Keratinocyte (primary cell): Measurements from ENCODE around the gene S100A9. TPM values are rescaled to one million over a fixed set of nuclear protein-coding genes. Genes with fewer than 3 reads are reported as not detected.

Experiments
- DNase-seq: peaks from one replicate; pipeline ENCODE4 v3.0.0-alpha.2; 2011; ENCODE audit warnings: low read depth, missing footprints, low spot score
- FAIRE-seq: peaks from 2 replicates; lab custom pipeline; 2011; peaks lifted over from hg19 to GRCh38; lab: Jason Lieb, UNC
- H2AFZ ChIP-seq: 2 replicates; pipeline ENCODE4 v1.6.0; 2012; ENCODE audit warnings: low read length, control low read depth, inconsistent platforms; ENCODE audit not compliant: control insufficient read depth
- H3K27ac ChIP-seq: 2 replicates; pipeline ENCODE4 v1.5.1; 2011; ENCODE audit warnings: low read length; ENCODE audit not compliant: control insufficient read depth, insufficient read depth
- H3K27me3 ChIP-seq: 3 replicates; pipeline ENCODE4 v1.6.0; 2011; ENCODE audit warnings: low read length; ENCODE audit not compliant: control insufficient read depth, insufficient read depth; ENCODE audit errors: extremely low read depth
- H3K36me3 ChIP-seq, 2 experiments: 2 replicates in 1 of 2; 3 replicates in 1 of 2; pipeline ENCODE4 v1.5.1; 2011; ENCODE audit warnings: low read length in 2 of 2, mild to moderate bottlenecking in 1 of 2; ENCODE audit not compliant: control insufficient read depth in 2 of 2, insufficient read depth in 2 of 2; ENCODE audit errors: extremely low read depth in 1 of 2
- H3K4me1 ChIP-seq: 3 replicates; pipeline ENCODE4 v1.5.1; 2011; ENCODE audit warnings: low read length; ENCODE audit not compliant: control insufficient read depth, insufficient read depth; ENCODE audit errors: extremely low read depth
- H3K4me2 ChIP-seq: 3 replicates; pipeline ENCODE4 v1.6.0; 2011; ENCODE audit warnings: low read depth, low read length; ENCODE audit not compliant: control insufficient read depth, insufficient read depth; ENCODE audit errors: extremely low read depth
- H3K4me3 ChIP-seq, 3 experiments: fragments of 200-600 bp in 1 of 3; sonication (generic) in 1 of 3; 2 replicates in 2 of 3; 3 replicates in 1 of 3; pipeline ENCODE4 v1.5.1; 2011 to 2016; ENCODE audit warnings: low read length in 3 of 3, mild to moderate bottlenecking in 3 of 3, control low read depth in 2 of 3, inconsistent platforms in 1 of 3, low read depth in 1 of 3, mixed read lengths in 1 of 3, mixed run types in 1 of 3, moderate library complexity in 1 of 3; ENCODE audit not compliant: control insufficient read depth in 2 of 3, insufficient read depth in 2 of 3; ENCODE audit errors: extremely low read depth in 1 of 3
- H3K79me2 ChIP-seq: 2 replicates; pipeline ENCODE4 v1.6.0; 2012; ENCODE audit warnings: low read length; ENCODE audit not compliant: control insufficient read depth, insufficient read depth
- H3K9ac ChIP-seq: 3 replicates; pipeline ENCODE4 v1.6.0; 2011; ENCODE audit warnings: low read length; ENCODE audit not compliant: control insufficient read depth, insufficient read depth; ENCODE audit errors: extremely low read depth
- H3K9me1 ChIP-seq: 3 replicates; pipeline ENCODE4 v1.6.0; 2011; ENCODE audit warnings: low read length; ENCODE audit not compliant: control insufficient read depth, insufficient read depth; ENCODE audit errors: extremely low read depth
- H3K9me3 ChIP-seq: 2 replicates; pipeline ENCODE4 v1.5.1; 2012; ENCODE audit warnings: low read depth, low read length; ENCODE audit not compliant: control insufficient read depth
- H4K20me1 ChIP-seq: 3 replicates; pipeline ENCODE4 v1.6.0; 2011; ENCODE audit warnings: low read length; ENCODE audit not compliant: control insufficient read depth, insufficient read depth; ENCODE audit errors: extremely low read depth
- EZH2 ChIP-seq: IDR thresholded peaks from one replicate; pipeline ENCODE4 v1.6.1; 2012; ENCODE audit warnings: inconsistent platforms, mild to moderate bottlenecking, low read length, moderate library complexity
- dilution Hi-C: fragments of 300-500 bp; cut with MboI; formaldehyde crosslinking; loops from one replicate; pipeline ENCODE4 v1.7.0; 2020; ENCODE audit warnings: low sequenced_read_pairs; ENCODE audit not compliant: extremely low pct_ligation_motif_present
- polyA plus RNA-seq, 5 experiments: library from polyadenylated mRNA; depleted of rRNA in 3 of 5; stranded (reverse) in 3 of 5; stranded (forward) in 1 of 5; unstranded in 1 of 5; fragments of >200 nt; gene quantifications; 1 replicate in 1 of 5; 2 replicates in 3 of 5; 3 replicates in 1 of 5; pipeline versions ENCODE4 v1.2.1 to v1.2.3, GENCODE V29; 2011 to 2012; ENCODE audit warnings: missing spikeins in 2 of 5, low read depth in 1 of 5, low replicate concordance in 1 of 5
- TF ChIP-seq, protein P1 (sequence below), 3 experiments: IDR thresholded peaks in 1 of 3; conservative IDR thresholded peaks in 1 of 3; optimal IDR thresholded peaks in 1 of 3; 2 replicates in 2 of 3; 3 replicates in 1 of 3; pipeline versions ENCODE3 to v1.5.1; 2011; ENCODE audit warnings: low read length in 3 of 3, mild to moderate bottlenecking in 3 of 3, moderate library complexity in 2 of 3, control low read depth in 1 of 3, inconsistent platforms in 1 of 3; ENCODE audit not compliant: insufficient read depth in 2 of 3; ENCODE audit errors: extremely low read depth in 1 of 3

S100A9 gene
- polyA plus RNA-seq, 1 donor (not counting 4 experiments of a cell fraction or from before 2014, with no cell fraction given) = 297 TPM

DNA sequence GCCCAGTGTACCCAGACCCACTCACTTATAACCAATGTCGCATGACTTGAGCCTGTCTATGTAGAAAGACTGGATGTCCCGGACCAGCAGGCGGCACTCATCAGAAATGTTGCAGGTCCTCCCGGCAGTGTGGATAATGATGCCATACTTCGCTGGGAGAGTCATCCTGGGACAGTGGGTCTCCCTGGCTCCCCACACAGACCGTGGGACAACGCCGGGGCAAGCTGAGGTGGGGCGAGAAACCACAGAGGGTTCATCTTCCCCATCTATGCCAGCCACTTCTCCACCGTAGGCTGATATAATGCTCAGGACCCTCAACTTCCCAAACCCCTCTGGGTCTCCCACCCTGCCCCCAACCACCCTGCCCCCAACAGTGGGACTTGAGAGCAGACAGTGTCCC, 17.3 kb upstream of the S100A9 start:
- no peak overlapping the region for H3K4me3 ChIP-seq
- H3K9me1 ChIP-seq = no peaks in the 10 kb centered on the region
- no peak overlapping the region for H3K9ac ChIP-seq
- no peaks in the 10 kb centered on the region for H4K20me1 ChIP-seq
- peaks cover 20% of the 10 kb centered on the region for H3K4me1 ChIP-seq
- H3K36me3 ChIP-seq = no peaks in the 10 kb centered on the region
- no peak for TF ChIP-seq EZH2
- TF ChIP-seq, protein P1, sequence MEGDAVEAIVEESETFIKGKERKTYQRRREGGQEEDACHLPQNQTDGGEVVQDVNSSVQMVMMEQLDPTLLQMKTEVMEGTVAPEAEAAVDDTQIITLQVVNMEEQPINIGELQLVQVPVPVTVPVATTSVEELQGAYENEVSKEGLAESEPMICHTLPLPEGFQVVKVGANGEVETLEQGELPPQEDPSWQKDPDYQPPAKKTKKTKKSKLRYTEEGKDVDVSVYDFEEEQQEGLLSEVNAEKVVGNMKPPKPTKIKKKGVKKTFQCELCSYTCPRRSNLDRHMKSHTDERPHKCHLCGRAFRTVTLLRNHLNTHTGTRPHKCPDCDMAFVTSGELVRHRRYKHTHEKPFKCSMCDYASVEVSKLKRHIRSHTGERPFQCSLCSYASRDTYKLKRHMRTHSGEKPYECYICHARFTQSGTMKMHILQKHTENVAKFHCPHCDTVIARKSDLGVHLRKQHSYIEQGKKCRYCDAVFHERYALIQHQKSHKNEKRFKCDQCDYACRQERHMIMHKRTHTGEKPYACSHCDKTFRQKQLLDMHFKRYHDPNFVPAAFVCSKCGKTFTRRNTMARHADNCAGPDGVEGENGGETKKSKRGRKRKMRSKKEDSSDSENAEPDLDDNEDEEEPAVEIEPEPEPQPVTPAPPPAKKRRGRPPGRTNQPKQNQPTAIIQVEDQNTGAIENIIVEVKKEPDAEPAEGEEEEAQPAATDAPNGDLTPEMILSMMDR (optimal IDR thresholded peaks at IDR 0.05 in 1 of 3, IDR thresholded peaks at IDR 0.05 in 1 of 3, conservative IDR thresholded peaks at IDR 0.05 in 1 of 3; ENCODE audit: extremely low read depth in 1 of 3, insufficient read depth in 2 of 3, low read length in 3 of 3) = no peak
- no peak overlapping the region for H3K4me2 ChIP-seq
- no peak for DNase-seq
- H3K79me2 ChIP-seq = no peaks in the 10 kb centered on the region
- FAIRE-seq = no peak
- no peak overlapping the region for H3K27ac ChIP-seq
- dilution Hi-C loops = no loop called here
- peaks cover 3% of the 10 kb centered on the region for H3K27me3 ChIP-seq
- H3K9me3 ChIP-seq = no peaks in the 10 kb centered on the region
- no peak overlapping the region for H2AFZ ChIP-seq

DNA sequence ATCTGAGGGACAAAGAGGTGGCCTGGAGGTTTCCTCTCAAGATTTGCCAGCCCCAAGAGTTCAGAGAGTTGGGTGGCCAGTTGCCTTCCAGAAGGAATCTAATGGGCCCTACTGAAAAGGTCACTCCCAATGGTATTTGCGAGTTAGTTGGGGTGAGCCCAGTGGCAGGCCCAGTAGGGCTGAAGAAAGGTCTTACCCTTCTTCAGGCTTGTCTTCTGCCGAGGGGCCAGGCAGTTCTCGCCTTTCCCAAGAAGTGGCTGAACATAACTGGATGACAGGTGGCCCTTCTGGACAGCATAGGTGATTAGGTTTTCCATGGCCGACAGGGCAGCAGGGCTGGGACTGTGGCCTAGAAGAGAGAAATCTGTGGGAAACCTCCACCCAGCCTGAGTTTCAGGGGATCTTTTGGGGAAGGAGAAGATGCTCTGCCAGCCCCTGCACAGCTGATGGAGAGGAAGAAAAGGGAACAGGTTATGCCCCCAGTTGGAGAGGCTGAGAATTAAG, 16.2 kb upstream of the S100A9 start:
- TF ChIP-seq EZH2 = no peak
- TF ChIP-seq, protein P1 (optimal IDR thresholded peaks at IDR 0.05 in 1 of 3, IDR thresholded peaks at IDR 0.05 in 1 of 3, conservative IDR thresholded peaks at IDR 0.05 in 1 of 3; ENCODE audit: extremely low read depth in 1 of 3, insufficient read depth in 2 of 3, low read length in 3 of 3) = no peak
- no peak for DNase-seq
- Histone ChIP-seq H3K4me2 (no peak overlapping the region), H3K9ac (no peak overlapping the region), H3K79me2 (no peaks in the 10 kb centered on the region), H3K4me1 (peaks cover 20% of the 10 kb centered on the region), H3K27ac (no peak overlapping the region), H4K20me1 (no peaks in the 10 kb centered on the region), H3K27me3 (peaks cover 3% of the 10 kb centered on the region), H3K9me1 (no peaks in the 10 kb centered on the region), H2AFZ (no peak overlapping the region), H3K9me3 (no peaks in the 10 kb centered on the region), H3K36me3 (no peaks in the 10 kb centered on the region), H3K4me3 (no peak overlapping the region)
- dilution Hi-C loops = no loop called here
- no peak for FAIRE-seq
